Activated T-cell treated with anti-CD3 and anti-CD28 coated beads, Interleukin-2, amount 50 U/mL, for 72 hours (primary cell): ENCODE results near the gene ZDBF2. TPM values are rescaled to one million over a fixed set of nuclear protein-coding genes. Genes with fewer than 3 reads are reported as not detected.
"Not testable (repeated sequence)": the region's sequence is repeated elsewhere in the genome, so short reads cannot be mapped to it uniquely, and the experiment has no call there.

Experiments used
- ATAC-seq, 2 donors: fragments of 150-1000 bp; cut with Tn5 transposase; replicated peaks in 1 of 2; 2 replicates each; pipeline ENCODE4 v1.10.0; 2021; ENCODE audit warnings: moderate library complexity in 2 of 2, mild to moderate bottlenecking in 1 of 2
- DNase-seq, 2 donors: peaks; one replicate each; pipeline ENCODE4 v3.0.0; 2021 to 2022; ENCODE audit warnings: mixed read lengths in 1 of 2
- H3K27ac Mint-ChIP-seq: one replicate; pipeline ENCODE4 v1.8.0; 2022; ENCODE audit warnings: mild to moderate bottlenecking, moderate library complexity, mixed read lengths
- H3K27me3 Mint-ChIP-seq: one replicate; pipeline ENCODE4 v1.8.0; 2022; ENCODE audit warnings: low read depth, mixed read lengths
- H3K36me3 Mint-ChIP-seq, 2 donors: one replicate each; pipeline ENCODE4 v1.8.0; 2022; ENCODE audit warnings: mixed read lengths in 2 of 2, mild to moderate bottlenecking in 1 of 2; ENCODE audit not compliant: insufficient read depth in 2 of 2
- H3K4me1 Mint-ChIP-seq: one replicate; pipeline ENCODE4 v1.8.0; 2022; ENCODE audit warnings: low read depth, mixed read lengths
- H3K4me3 Mint-ChIP-seq, 2 donors: one replicate each; pipeline ENCODE4 v1.8.0; 2022; ENCODE audit warnings: mild to moderate bottlenecking in 2 of 2, mixed read lengths in 2 of 2, moderate library complexity in 2 of 2
- H3K9me3 Mint-ChIP-seq, 2 donors: one replicate each; pipeline ENCODE4 v1.8.0; 2022; ENCODE audit warnings: mixed read lengths in 2 of 2
- total RNA-seq, 2 donors: library from RNA; stranded (reverse); gene quantifications; one replicate each; pipeline ENCODE4 v1.2.3, GENCODE V29; 2022

ZDBF2 gene
- 10 to 100 TPM; 15.2 to 19.8 TPM for total RNA-seq

GRCh38 chr2:206274434-206275311 lies at the start of gene ZDBF2:
Gene ZDBF2, plus strand, starts transcription at chr2:206274663. Its CDS starts 7,187 bp downstream, at chr2:206281850.
- Mint-ChIP-seq H3K4me3 (peak within 1 kb of the TSS; percentile 92 to 93), H3K4me1 (peaks cover 24% of the 10 kb centered on the region), H3K27me3 (peaks cover 62% of the 10 kb centered on the region), H3K27ac (peak within 1 kb of the TSS; percentile 93), H3K9me3 (no peaks in the 10 kb centered on the region), H3K36me3 (peaks cover 0 to 6% of the 10 kb centered on the region in 2 donors)
- DNase-seq = peak; percentile 57 to 72
- ATAC-seq = peak; percentile 88 to 89

GRCh38 chr2:206225435-206226232 lies 48.8 kb upstream of the ZDBF2 start:
- Mint-ChIP-seq H3K36me3 (peaks cover 3 to 4% of the 10 kb centered on the region in 2 donors), H3K4me1 (no peaks in the 10 kb centered on the region), H3K4me3 (no peak overlapping the region), H3K9me3 (peaks cover 2 to 4% of the 10 kb centered on the region in 2 donors), H3K27me3 (peaks cover 10% of the 10 kb centered on the region), H3K27ac (no peak overlapping the region)
- DNase-seq (peak; percentile 2 to 6), ATAC-seq (peak; percentile 40 to 75)

DNA sequence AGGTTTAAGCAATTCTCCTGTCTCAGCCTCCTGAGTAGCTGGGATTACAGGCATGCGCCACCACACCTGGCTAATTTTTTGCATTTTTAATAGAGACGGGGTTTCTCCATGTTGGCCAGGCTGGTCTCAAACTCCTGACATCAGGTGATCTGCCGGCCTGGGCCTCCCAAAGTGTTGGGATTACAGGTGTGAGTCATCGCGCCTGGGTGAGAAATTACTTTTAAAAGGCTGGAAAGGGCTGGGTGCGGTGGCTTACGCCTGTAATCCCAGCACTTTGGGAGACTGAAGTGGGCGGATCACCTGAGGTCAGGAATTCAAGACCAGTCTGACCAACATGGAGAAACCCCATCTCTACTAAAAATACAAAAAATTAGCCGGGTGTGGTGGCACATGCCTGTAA lies 45.8 kb upstream of the ZDBF2 start:
- H3K27me3 Mint-ChIP-seq = peaks cover 10% of the 10 kb centered on the region
- H3K4me3 Mint-ChIP-seq, DNase-seq, ATAC-seq, H3K36me3 Mint-ChIP-seq, H3K4me1 Mint-ChIP-seq, H3K27ac Mint-ChIP-seq, H3K9me3 Mint-ChIP-seq: not testable (repeated sequence)

GRCh38 chr2:206229642-206230041 lies 44.8 kb upstream of the ZDBF2 start:
- ATAC-seq (no peak), DNase-seq (no peak)
- peaks cover 6% of the 10 kb centered on the region for H3K4me1 Mint-ChIP-seq
- no peak overlapping the region for H3K27ac Mint-ChIP-seq
- no peak overlapping the region for H3K4me3 Mint-ChIP-seq
- H3K27me3 Mint-ChIP-seq = peaks cover 10% of the 10 kb centered on the region
- H3K9me3 Mint-ChIP-seq = peaks cover 0 to 2% of the 10 kb centered on the region in 2 donors
- H3K36me3 Mint-ChIP-seq = peaks cover 1 to 4% of the 10 kb centered on the region in 2 donors

DNA sequence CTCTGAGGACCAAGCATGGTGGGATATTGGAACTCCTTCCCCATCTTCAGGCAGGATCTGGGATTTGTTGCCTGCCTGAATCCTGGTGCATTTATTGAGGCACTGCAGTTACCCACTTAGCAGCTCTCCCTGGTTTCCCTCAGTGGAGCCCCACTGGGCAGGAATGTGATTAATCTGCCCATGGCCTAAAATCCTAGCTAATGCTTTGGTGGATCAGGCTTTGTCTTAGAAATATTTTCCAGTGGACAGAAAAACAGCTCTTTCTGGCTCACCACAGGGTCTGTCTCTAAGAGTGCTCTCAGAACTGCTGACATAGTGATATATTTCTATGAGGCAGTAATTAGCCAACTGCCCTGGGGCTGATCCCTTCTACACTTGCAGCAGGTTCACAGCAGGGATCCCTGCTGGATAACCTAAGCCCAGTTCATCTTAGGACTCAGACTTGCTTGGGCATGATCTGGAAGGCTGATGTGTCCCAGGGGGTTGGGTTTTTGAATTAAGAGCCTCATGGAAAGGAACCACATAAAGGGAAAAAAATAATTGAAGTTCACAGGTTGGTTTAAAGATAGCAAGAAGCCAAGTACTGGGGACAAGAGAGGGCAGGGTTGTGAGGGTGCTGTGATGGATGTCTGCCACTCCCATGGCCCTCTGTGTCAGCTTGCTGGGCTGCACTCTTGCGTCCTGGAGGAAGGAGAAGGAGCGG lies 44.3 kb upstream of the ZDBF2 start:
- Mint-ChIP-seq H3K4me1 (peaks cover 6% of the 10 kb centered on the region), H3K9me3 (peaks cover 0 to 2% of the 10 kb centered on the region in 2 donors), H3K27ac (no peak overlapping the region), H3K4me3 (no peak overlapping the region), H3K27me3 (peaks cover 10% of the 10 kb centered on the region), H3K36me3 (peaks cover 1 to 4% of the 10 kb centered on the region in 2 donors)
- no peak for ATAC-seq
- no peak for DNase-seq

GRCh38 chr2:206231669-206232286 lies 42.7 kb upstream of the ZDBF2 start:
- Mint-ChIP-seq H3K27me3 (peaks cover 10% of the 10 kb centered on the region), H3K4me1 (peaks cover 6% of the 10 kb centered on the region), H3K36me3 (peaks cover 1 to 4% of the 10 kb centered on the region in 2 donors), H3K27ac (no peak overlapping the region), H3K9me3 (peaks cover 0 to 2% of the 10 kb centered on the region in 2 donors), H3K4me3 (no peak overlapping the region)
- DNase-seq (no peak), ATAC-seq (no peak)

DNA sequence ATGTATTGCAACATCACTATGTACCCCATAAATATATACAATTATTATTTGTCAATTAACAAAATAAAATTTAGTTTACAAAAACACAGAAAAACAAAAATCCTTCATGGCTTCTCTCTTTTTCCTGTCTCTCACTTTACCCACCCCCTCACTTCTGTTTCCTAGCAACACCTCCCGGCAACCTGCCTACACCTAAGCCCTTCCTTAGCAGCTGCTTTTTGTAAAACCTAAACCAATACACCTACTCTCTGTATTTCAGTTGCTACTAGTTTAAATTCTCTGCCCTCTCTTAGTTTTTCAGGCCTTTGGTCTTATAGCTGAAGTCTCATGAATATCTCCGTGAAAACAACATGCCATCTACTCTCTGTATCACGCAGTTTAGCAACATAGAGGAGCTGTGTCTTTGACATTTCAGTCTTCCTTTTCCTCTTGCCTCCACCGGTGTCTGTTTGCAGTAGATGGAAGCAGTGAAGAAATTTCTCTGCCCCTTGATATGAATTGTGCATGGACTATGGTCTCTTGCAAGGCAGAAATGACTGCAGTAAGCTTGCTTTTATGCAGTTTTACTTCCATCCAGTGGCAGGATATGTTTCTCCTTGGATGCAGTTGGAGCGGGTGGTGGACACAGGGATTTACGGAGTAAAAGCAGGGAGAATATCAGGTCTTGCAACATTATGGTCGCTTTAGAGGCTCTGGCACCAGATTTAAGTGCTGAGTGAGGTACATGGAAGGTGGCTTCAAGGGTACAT lies 42.0 kb upstream of the ZDBF2 start:
- Mint-ChIP-seq H3K9me3 (peaks cover 0 to 2% of the 10 kb centered on the region in 2 donors), H3K27me3 (peaks cover 9% of the 10 kb centered on the region), H3K27ac (no peak overlapping the region), H3K4me3 (peak overlapping the region in 1 of 2 donors; percentile 25), H3K4me1 (peaks cover 6% of the 10 kb centered on the region), H3K36me3 (peaks cover 1 to 4% of the 10 kb centered on the region in 2 donors)
- ATAC-seq = peak in 1 of 2 donors; percentile 25
- no peak for DNase-seq

DNA sequence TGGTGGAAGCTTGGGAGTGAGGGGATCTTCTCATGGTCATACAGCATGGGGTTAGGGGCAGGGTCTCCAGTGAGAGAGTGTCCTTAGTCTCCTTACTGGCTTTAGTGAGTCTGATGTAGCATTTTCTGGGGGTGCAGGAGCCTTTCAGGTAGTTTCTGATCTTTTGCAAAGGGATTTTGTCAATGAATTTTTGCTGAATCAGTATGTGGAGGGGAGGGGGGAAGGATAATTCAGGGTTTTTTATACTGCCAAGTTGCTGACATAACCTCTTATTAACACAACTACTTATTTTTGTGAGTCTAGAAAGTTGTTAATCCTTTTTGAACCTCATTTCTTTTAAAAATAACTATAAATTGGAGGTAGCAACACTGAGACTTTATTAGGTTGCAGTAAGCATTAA lies 35.3 kb upstream of the ZDBF2 start:
- Mint-ChIP-seq H3K4me3 (no peak overlapping the region), H3K36me3 (no peaks in the 10 kb centered on the region), H3K27ac (no peak overlapping the region), H3K27me3 (no peaks in the 10 kb centered on the region), H3K9me3 (no peaks in the 10 kb centered on the region), H3K4me1 (no peaks in the 10 kb centered on the region)
- ATAC-seq = no peak
- no peak for DNase-seq

- no peak overlapping the region for H3K27ac Mint-ChIP-seq
- no peak overlapping the region for H3K4me3 Mint-ChIP-seq
- ATAC-seq = no peak
- no peak for DNase-seq
- no peaks in the 10 kb centered on the region for H3K27me3 Mint-ChIP-seq
- H3K36me3 Mint-ChIP-seq = no peaks in the 10 kb centered on the region
- H3K9me3 Mint-ChIP-seq = no peaks in the 10 kb centered on the region
- H3K4me1 Mint-ChIP-seq = no peaks in the 10 kb centered on the region
These were observed 34.1 kb upstream of the ZDBF2 start for GRCh38 chr2:206240327-206240726.

DNA sequence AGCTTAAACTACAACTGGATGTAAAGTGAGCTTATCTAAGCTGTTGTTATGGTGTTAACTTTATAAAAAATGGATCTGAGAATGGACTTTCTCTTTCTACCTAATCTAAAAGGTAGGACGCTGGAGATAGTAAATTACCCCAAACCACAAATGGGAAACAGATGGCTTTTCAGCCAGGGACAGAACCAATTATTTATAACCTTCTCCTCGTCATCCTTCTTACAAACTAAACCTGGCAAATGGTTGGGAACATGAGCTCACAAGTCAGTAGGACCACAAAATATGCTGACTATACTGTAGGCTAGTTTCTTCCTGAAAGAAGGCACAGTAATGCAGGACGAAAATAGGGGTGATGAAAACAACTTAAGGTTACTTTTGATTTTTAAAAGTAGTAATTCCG lies 32.7 kb upstream of the ZDBF2 start:
- ATAC-seq (no peak), DNase-seq (no peak)
- peaks cover 1% of the 10 kb centered on the region for H3K27me3 Mint-ChIP-seq
- no peaks in the 10 kb centered on the region for H3K36me3 Mint-ChIP-seq
- H3K27ac Mint-ChIP-seq = no peak overlapping the region
- no peaks in the 10 kb centered on the region for H3K9me3 Mint-ChIP-seq
- no peaks in the 10 kb centered on the region for H3K4me1 Mint-ChIP-seq
- H3K4me3 Mint-ChIP-seq = no peak overlapping the region

- Mint-ChIP-seq H3K27ac (no peak overlapping the region), H3K4me3 (no peak overlapping the region), H3K4me1 (no peaks in the 10 kb centered on the region), H3K9me3 (no peaks in the 10 kb centered on the region), H3K27me3 (peaks cover 11% of the 10 kb centered on the region), H3K36me3 (peaks cover 0 to 1% of the 10 kb centered on the region in 2 donors)
- DNase-seq (no peak), ATAC-seq (peak in 1 of 2 donors; percentile 38)
These were observed 29.2 kb upstream of the ZDBF2 start for GRCh38 chr2:206245265-206245672.
